ENCODE data around the gene AMY1B.
"Not testable (repeated sequence)": the region's sequence is repeated elsewhere in the genome, so short reads cannot be mapped to it uniquely, and the experiment has no call there.

The AMY1B gene

GRCh38 chr1:103696110-103696509 lies at the start of gene AMY1B:
AMY1B (minus strand) TSS chr1:103696210; CDS start chr1:103695639, 571 bp downstream.
- DNase-seq (ENCODE audit: low read depth in 2 of 2), result not testable (repeated sequence)

DNA sequence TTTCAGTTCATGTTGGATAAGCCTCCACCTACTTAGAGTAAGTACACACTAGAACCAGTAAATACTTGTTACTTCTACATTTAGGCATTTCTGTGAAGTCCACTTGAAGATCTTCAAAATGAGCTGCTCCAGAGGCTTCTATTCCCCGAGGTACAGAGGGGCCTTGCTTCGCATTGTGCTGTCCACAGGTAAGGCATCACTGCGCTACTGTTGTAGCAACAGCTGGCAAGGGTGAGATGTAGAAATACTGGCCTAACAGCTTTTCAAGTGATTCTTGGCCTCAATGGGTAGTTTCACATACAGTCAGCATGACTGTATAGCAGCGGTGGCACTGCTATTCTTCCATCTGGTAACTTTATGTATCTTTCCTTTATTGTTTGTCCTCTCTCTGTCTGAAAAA lies 49.0 kb upstream of the AMY1B start:
- not testable (repeated sequence) for DNase-seq (ENCODE audit: low read depth in 2 of 2)

DNA sequence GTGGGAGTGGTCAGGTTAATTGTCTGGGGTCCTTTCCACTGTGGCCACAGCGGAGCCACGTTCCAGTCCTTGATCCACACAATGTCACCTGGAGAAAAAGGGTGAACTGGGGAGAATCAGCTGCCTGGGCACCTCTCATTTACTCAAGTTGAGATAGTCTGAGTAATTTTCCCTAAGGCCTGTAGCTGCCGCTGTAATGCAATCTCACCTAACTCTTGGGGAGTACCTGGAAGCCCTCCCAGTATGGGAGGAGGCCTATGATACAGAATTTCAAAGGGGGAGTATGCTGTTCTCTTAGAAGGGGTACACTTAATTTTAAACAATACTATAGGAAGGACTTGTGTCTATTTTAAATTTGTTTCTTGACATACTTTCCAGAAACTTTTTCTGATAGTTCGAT lies 48.4 kb upstream of the AMY1B start:
- DNase-seq (ENCODE audit: low read depth in 2 of 2), result not testable (repeated sequence)

DNA sequence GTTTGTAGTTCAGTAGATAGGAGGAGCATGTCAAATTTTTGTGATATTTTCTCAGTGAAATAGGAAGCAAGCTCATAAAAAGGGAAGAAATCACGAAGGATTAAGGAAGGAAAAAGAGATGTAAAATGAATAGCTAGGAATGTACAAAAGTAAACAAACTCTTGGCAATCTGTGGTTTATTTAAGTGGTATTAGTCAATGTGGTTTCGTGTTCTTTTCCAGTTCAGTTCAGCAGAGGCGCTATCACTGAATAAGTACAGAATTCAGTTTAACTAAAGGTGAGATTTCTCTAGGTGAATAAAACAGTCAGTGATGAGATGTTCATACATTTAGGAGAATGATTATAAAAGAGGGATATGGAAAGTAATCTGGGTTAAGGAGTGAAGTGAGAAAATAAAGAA lies 42.0 kb upstream of the AMY1B start:
- not testable (repeated sequence) for DNase-seq (ENCODE audit: low read depth in 2 of 2)

GRCh38 chr1:103735334-103735733 lies 39.3 kb upstream of the AMY1B start:
- DNase-seq (ENCODE audit: low read depth in 2 of 2), result not testable (repeated sequence)

GRCh38 chr1:103721473-103721872 lies 25.5 kb upstream of the AMY1B start:
- not testable (repeated sequence) for DNase-seq (ENCODE audit: low read depth in 2 of 2)

GRCh38 chr1:103717404-103717803 lies 21.4 kb upstream of the AMY1B start:
- not testable (repeated sequence) for DNase-seq (ENCODE audit: low read depth in 2 of 2)

DNA sequence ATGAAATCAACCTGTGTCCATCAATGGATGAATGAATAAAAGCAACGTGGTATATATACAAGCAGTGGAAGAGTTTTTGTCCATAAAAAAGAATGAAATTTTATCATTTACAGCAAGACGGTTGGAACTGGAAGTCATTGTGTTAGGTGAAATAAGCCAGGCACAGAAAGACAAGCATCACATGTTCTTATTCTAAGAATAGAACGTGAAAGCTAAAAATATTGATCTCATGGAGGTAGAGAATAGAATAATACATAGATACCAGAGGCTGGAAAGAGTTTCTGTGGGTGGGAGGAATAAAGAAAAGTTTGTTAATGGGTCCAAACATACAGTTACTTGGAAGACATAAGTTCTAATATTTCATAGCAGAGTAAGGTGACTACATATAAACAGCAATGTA lies 14.4 kb upstream of the AMY1B start:
- not testable (repeated sequence) for DNase-seq (ENCODE audit: low read depth in 2 of 2)

DNA sequence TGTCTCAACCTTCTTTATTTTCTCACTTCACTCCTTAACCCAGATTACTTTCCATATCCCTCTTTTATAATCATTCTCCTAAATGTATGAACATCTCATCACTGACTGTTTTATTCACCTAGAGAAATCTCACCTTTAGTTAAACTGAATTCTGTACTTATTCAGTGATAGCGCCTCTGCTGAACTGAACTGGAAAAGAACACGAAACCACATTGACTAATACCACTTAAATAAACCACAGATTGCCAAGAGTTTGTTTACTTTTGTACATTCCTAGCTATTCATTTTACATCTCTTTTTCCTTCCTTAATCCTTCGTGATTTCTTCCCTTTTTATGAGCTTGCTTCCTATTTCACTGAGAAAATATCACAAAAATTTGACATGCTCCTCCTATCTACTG lies 11.7 kb upstream of the AMY1B start:
- DNase-seq (ENCODE audit: low read depth in 2 of 2), result not testable (repeated sequence)

DNA sequence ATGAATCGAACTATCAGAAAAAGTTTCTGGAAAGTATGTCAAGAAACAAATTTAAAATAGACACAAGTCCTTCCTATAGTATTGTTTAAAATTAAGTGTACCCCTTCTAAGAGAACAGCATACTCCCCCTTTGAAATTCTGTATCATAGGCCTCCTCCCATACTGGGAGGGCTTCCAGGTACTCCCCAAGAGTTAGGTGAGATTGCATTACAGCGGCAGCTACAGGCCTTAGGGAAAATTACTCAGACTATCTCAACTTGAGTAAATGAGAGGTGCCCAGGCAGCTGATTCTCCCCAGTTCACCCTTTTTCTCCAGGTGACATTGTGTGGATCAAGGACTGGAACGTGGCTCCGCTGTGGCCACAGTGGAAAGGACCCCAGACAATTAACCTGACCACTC lies 5.2 kb upstream of the AMY1B start:
- not testable (repeated sequence) for DNase-seq (ENCODE audit: low read depth in 2 of 2)

DNA sequence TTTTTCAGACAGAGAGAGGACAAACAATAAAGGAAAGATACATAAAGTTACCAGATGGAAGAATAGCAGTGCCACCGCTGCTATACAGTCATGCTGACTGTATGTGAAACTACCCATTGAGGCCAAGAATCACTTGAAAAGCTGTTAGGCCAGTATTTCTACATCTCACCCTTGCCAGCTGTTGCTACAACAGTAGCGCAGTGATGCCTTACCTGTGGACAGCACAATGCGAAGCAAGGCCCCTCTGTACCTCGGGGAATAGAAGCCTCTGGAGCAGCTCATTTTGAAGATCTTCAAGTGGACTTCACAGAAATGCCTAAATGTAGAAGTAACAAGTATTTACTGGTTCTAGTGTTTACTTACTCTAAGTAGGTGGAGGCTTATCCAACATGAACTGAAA lies 4.7 kb upstream of the AMY1B start:
- DNase-seq (ENCODE audit: low read depth in 2 of 2), result not testable (repeated sequence)

- DNase-seq (ENCODE audit: low read depth in 2 of 2), result not testable (repeated sequence)
Measured at GRCh38 chr1:103697430-103697829, 1.4 kb upstream of the AMY1B start.

DNA sequence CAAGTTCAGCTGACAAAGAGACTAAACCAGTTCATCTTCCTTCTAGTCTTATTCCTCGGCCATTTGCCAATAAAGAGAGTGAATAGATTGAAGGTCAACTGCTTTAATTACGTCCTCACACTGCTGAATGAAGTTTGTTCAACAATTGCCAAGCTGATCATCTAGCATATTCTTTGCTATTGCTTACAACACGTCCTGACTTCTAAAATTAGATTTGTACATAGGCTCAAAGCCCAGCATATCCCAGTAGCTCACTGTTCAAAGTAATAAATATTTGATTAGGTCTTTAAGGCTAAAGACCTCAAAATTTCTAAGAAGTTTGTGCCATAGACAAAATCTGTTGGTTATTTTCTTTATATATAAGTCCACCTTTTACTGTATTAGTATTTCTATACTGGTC lies 19.7 kb downstream of the AMY1B start:
- DNase-seq (ENCODE audit: low read depth in 2 of 2), result not testable (repeated sequence)

GRCh38 chr1:103655460-103655859 lies 40.5 kb downstream of the AMY1B start, which contains the start of gene AMY1A:
AMY1A (plus strand) TSS chr1:103655760; CDS start chr1:103656331, 571 bp downstream.
- DNase-seq (ENCODE audit: low read depth in 2 of 2), result not testable (repeated sequence)

GRCh38 chr1:103654133-103654532 lies 41.9 kb downstream of the AMY1B start:
- DNase-seq (ENCODE audit: low read depth in 2 of 2), result not testable (repeated sequence)

DNA sequence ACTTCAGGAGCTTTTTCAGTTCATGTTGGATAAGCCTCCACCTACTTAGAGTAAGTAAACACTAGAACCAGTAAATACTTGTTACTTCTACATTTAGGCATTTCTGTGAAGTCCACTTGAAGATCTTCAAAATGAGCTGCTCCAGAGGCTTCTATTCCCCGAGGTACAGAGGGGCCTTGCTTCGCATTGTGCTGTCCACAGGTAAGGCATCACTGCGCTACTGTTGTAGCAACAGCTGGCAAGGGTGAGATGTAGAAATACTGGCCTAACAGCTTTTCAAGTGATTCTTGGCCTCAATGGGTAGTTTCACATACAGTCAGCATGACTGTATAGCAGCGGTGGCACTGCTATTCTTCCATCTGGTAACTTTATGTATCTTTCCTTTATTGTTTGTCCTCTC lies 45.1 kb downstream of the AMY1B start:
- DNase-seq (ENCODE audit: low read depth in 2 of 2), result not testable (repeated sequence)

- not testable (repeated sequence) for DNase-seq (ENCODE audit: low read depth in 2 of 2)
Measured at GRCh38 chr1:103650305-103650704, 45.7 kb downstream of the AMY1B start.

- not testable (repeated sequence) for DNase-seq (ENCODE audit: low read depth in 2 of 2)
Measured at GRCh38 chr1:103643908-103644307, 52.1 kb downstream of the AMY1B start.

DNA sequence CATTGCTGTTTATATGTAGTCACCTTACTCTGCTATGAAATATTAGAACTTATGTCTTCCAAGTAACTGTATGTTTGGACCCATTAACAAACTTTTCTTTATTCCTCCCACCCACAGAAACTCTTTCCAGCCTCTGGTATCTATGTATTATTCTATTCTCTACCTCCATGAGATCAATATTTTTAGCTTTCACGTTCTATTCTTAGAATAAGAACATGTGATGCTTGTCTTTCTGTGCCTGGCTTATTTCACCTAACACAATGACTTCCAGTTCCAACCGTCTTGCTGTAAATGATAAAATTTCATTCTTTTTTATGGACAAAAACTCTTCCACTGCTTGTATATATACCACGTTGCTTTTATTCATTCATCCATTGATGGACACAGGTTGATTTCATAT lies 54.8 kb downstream of the AMY1B start:
- not testable (repeated sequence) for DNase-seq (ENCODE audit: low read depth in 2 of 2)
